ENCODE measurements around the gene GPR107. TPM values are rescaled to one million over a fixed set of nuclear protein-coding genes. Genes with fewer than 3 reads are reported as not detected.
A peak's percentile ranks its signal among the peaks of the same experiment; 100 is the strongest.

The GPR107 gene
- total RNA-seq, 2 experiments from 2014 or later: 10.4 to 24.3 TPM

GRCh38 chr9:130049431-130050210 is 4.1 kb upstream of the GPR107 start:
- H3K79me2 ChIP-seq (ENCODE audit: insufficient read depth, low read depth, low read length): peaks cover 40% of the 10 kb centered on the region

GRCh38 chr9:130050462-130050861 is 3.2 kb upstream of the GPR107 start:
- no peak for DNase-seq (ENCODE audit: low spot score)
- H3K9me2 ChIP-seq (ENCODE audit: insufficient read depth, low read length): no peaks in the 10 kb centered on the region
- no peak overlapping the region for H3K4me3 ChIP-seq (ENCODE audit: low read depth, low read length, poor library complexity, severe bottlenecking)
- peaks cover 55% of the 10 kb centered on the region for H3K4me1 ChIP-seq (ENCODE audit: insufficient read depth, low read length, poor library complexity, severe bottlenecking)
- H3K79me2 ChIP-seq (ENCODE audit: insufficient read depth, low read depth, low read length): peaks cover 49% of the 10 kb centered on the region
- no peaks in the 10 kb centered on the region; the same call in 1 of the 2 replicates for H4K20me1 ChIP-seq (ENCODE audit: insufficient read depth, low read length)
- POLR2A ChIA-PET: interaction anchor here (0.6 to 1.8 kb wide), 3 partner anchors 9 to 1182 kb away, joined by 3 to 4 read pairs (median 3); no protein-coding TSS in a partner anchor
- no peak overlapping the region for H2AFZ ChIP-seq (ENCODE audit: low read length)
- TF ChIP-seq EZH2phosphoT487 (IDR thresholded peaks at IDR 0.05; ENCODE audit: borderline replicate concordance, low read depth, low read length): no peak
- TF ChIP-seq, protein P1, sequence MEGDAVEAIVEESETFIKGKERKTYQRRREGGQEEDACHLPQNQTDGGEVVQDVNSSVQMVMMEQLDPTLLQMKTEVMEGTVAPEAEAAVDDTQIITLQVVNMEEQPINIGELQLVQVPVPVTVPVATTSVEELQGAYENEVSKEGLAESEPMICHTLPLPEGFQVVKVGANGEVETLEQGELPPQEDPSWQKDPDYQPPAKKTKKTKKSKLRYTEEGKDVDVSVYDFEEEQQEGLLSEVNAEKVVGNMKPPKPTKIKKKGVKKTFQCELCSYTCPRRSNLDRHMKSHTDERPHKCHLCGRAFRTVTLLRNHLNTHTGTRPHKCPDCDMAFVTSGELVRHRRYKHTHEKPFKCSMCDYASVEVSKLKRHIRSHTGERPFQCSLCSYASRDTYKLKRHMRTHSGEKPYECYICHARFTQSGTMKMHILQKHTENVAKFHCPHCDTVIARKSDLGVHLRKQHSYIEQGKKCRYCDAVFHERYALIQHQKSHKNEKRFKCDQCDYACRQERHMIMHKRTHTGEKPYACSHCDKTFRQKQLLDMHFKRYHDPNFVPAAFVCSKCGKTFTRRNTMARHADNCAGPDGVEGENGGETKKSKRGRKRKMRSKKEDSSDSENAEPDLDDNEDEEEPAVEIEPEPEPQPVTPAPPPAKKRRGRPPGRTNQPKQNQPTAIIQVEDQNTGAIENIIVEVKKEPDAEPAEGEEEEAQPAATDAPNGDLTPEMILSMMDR (conservative IDR thresholded peaks at IDR 0.05; ENCODE audit: low read length): 0 out of 2 replicates have a peak, but pooled peaks have one; percentile 17
- H3K4me2 ChIP-seq (ENCODE audit: low read length): peak overlapping the region; percentile 39
- H3K27ac ChIP-seq (ENCODE audit: low read depth, low read length, poor library complexity, severe bottlenecking): peak overlapping the region; percentile 27
- H3K36me3 ChIP-seq (ENCODE audit: insufficient read depth, low read length): no peaks in the 10 kb centered on the region
- no peaks in the 10 kb centered on the region for H3K9me3 ChIP-seq (ENCODE audit: low read length)
- no TSS peak for BruUV-seq (replicated peaks)
- CTCF ChIA-PET (ENCODE audit: unreplicated experiment): no interaction called here
- intact Hi-C loops (cut with micrococcal nuclease; ENCODE audit: unreplicated experiment): no loop called here

More at GRCh38 chr9:130049431-130050210, 4.1 kb upstream of the GPR107 start:
- no peak for TF ChIP-seq EZH2phosphoT487 (IDR thresholded peaks at IDR 0.05; ENCODE audit: borderline replicate concordance, low read depth, low read length)
- TF ChIP-seq, protein P1 (conservative IDR thresholded peaks at IDR 0.05; ENCODE audit: low read length): no peak
- intact Hi-C loops (cut with micrococcal nuclease; ENCODE audit: unreplicated experiment): loop anchor here (10.0 kb wide), 1 partner anchor 1365 kb away; the partner anchor contains the start of gene SET
- Histone ChIP-seq H3K36me3 (ENCODE audit: insufficient read depth, low read length) (no peaks in the 10 kb centered on the region), H4K20me1 (ENCODE audit: insufficient read depth, low read length) (no peaks in the 10 kb centered on the region; the same call in 1 of the 2 replicates), H3K4me3 (ENCODE audit: low read depth, low read length, poor library complexity, severe bottlenecking) (no peak overlapping the region), H3K9me3 (ENCODE audit: low read length) (no peaks in the 10 kb centered on the region), H3K27ac (ENCODE audit: low read depth, low read length, poor library complexity, severe bottlenecking) (peak overlapping the region; percentile 27), H3K9me2 (ENCODE audit: insufficient read depth, low read length) (no peaks in the 10 kb centered on the region), H3K4me1 (ENCODE audit: insufficient read depth, low read length, poor library complexity, severe bottlenecking) (peaks cover 56% of the 10 kb centered on the region), H2AFZ (ENCODE audit: low read length) (no peak overlapping the region), H3K4me2 (ENCODE audit: low read length) (peak overlapping the region; percentile 39)
- ChIA-PET POLR2A (interaction anchor here (0.6 kb wide), 1 partner anchor 75 kb away, joined by 3 read pairs; no protein-coding TSS in a partner anchor), CTCF (ENCODE audit: unreplicated experiment) (no interaction called here)
- no TSS peak for BruUV-seq (replicated peaks)
- no peak for DNase-seq (ENCODE audit: low spot score)

DNA sequence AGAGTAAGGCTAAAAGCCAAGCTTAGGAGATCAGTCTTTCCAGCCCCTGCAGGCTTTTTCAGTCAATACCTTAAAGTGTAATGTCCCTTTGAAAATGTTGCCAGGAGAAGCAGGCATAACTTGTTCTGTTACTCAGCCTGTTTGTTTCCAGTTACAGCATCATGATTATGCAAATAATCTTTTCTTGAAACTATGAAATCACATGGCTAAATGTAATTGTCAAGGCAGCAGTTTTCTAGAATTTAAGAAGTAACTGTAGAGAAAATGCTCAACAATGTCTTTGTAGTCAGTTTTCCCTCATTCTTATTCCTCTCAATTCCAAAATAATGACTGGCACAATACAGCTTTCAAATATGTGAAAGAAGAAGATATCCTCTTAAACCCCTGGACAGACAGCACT is 1.9 kb upstream of the GPR107 start:
- no peaks in the 10 kb centered on the region for H3K9me2 ChIP-seq (ENCODE audit: insufficient read depth, low read length)
- ChIA-PET CTCF (ENCODE audit: unreplicated experiment) (no interaction called here), POLR2A (interaction anchor here (1.0 to 1.8 kb wide), 2 partner anchors 9 to 10 kb away, joined by 3 to 4 read pairs; no protein-coding TSS in a partner anchor)
- peak overlapping the region; percentile 99 for H3K4me2 ChIP-seq (ENCODE audit: low read length)
- no peaks in the 10 kb centered on the region for H3K9me3 ChIP-seq (ENCODE audit: low read length)
- peaks cover 52% of the 10 kb centered on the region for H3K4me1 ChIP-seq (ENCODE audit: insufficient read depth, low read length, poor library complexity, severe bottlenecking)
- H3K27ac ChIP-seq (ENCODE audit: low read depth, low read length, poor library complexity, severe bottlenecking): peak overlapping the region; percentile 50
- DNase-seq (ENCODE audit: low spot score): no peak
- H3K79me2 ChIP-seq (ENCODE audit: insufficient read depth, low read depth, low read length): peaks cover 54% of the 10 kb centered on the region
- no TSS peak for BruUV-seq (replicated peaks)
- H3K36me3 ChIP-seq (ENCODE audit: insufficient read depth, low read length): no peaks in the 10 kb centered on the region
- H3K4me3 ChIP-seq (ENCODE audit: low read depth, low read length, poor library complexity, severe bottlenecking): peak overlapping the region; percentile 92
- TF ChIP-seq, protein P1 (conservative IDR thresholded peaks at IDR 0.05; ENCODE audit: low read length): no peak
- no peak for TF ChIP-seq EZH2phosphoT487 (IDR thresholded peaks at IDR 0.05; ENCODE audit: borderline replicate concordance, low read depth, low read length)
- intact Hi-C loops (cut with micrococcal nuclease; ENCODE audit: unreplicated experiment): no loop called here
- H4K20me1 ChIP-seq (ENCODE audit: insufficient read depth, low read length): no peaks in the 10 kb centered on the region; the same call in 1 of the 2 replicates
- H2AFZ ChIP-seq (ENCODE audit: low read length): no peak overlapping the region
